Type B pancreatic cell (in vitro differentiated cells): ENCODE results near the gene KRTAP23-1. TPM values are rescaled to one million over a fixed set of nuclear protein-coding genes. Genes with fewer than 3 reads are reported as not detected.

Experiments
- DNase-seq: peaks from one replicate; pipeline ENCODE4 v3.0.0; 2021; ENCODE audit warnings: mixed read lengths; ENCODE audit not compliant: unreplicated experiment; ENCODE audit errors: extremely low spot score
- H3K27ac Mint-ChIP-seq: 2 replicates; pipeline ENCODE4 v1.8.0; 2021; ENCODE audit warnings: mild to moderate bottlenecking, mixed read lengths
- H3K27me3 Mint-ChIP-seq: 2 replicates; pipeline ENCODE4 v1.8.0; 2021; ENCODE audit warnings: mixed read lengths
- H3K36me3 Mint-ChIP-seq: 2 replicates; pipeline ENCODE4 v1.8.0; 2021; ENCODE audit warnings: mixed read lengths
- H3K4me1 Mint-ChIP-seq: one replicate; pipeline ENCODE4 v1.8.0; 2021; ENCODE audit warnings: mixed read lengths; ENCODE audit not compliant: unreplicated experiment
- H3K4me3 Mint-ChIP-seq: 2 replicates; pipeline ENCODE4 v1.8.0; 2021; ENCODE audit warnings: mild to moderate bottlenecking, mixed read lengths
- H3K9me3 Mint-ChIP-seq: 2 replicates; pipeline ENCODE4 v1.8.0; 2021; ENCODE audit warnings: mixed read lengths
- microRNA-seq: library from miRNA; unstranded; fragments of <30 nt; microRNA quantifications from one replicate; pipeline ENCODE4, GENCODE V29; 2020
- total RNA-seq: library from RNA; stranded (reverse); gene quantifications from 2 replicates; pipeline ENCODE4 v1.2.1, GENCODE V29; 2021; ENCODE audit warnings: low replicate concordance
- TF ChIP-seq, protein P1 (sequence below): fragments of 200-600 bp; sonication (generic); conservative IDR thresholded peaks from 2 replicates; pipeline ENCODE4 v1.5.0; 2021; ENCODE audit warnings: antibody characterized with exemption, mild to moderate bottlenecking

The KRTAP23-1 gene
- total RNA-seq, 1 donor from 2014 or later, result not detected

GRCh38 chr21:30315701-30316100 is 32.7 kb downstream of the KRTAP23-1 start:
- Mint-ChIP-seq H3K4me3 (no peak overlapping the region), H3K4me1 (no peaks in the 10 kb centered on the region), H3K27me3 (no peaks in the 10 kb centered on the region), H3K36me3 (no peaks in the 10 kb centered on the region), H3K27ac (no peak overlapping the region), H3K9me3 (no peaks in the 10 kb centered on the region)
- TF ChIP-seq, protein P1, sequence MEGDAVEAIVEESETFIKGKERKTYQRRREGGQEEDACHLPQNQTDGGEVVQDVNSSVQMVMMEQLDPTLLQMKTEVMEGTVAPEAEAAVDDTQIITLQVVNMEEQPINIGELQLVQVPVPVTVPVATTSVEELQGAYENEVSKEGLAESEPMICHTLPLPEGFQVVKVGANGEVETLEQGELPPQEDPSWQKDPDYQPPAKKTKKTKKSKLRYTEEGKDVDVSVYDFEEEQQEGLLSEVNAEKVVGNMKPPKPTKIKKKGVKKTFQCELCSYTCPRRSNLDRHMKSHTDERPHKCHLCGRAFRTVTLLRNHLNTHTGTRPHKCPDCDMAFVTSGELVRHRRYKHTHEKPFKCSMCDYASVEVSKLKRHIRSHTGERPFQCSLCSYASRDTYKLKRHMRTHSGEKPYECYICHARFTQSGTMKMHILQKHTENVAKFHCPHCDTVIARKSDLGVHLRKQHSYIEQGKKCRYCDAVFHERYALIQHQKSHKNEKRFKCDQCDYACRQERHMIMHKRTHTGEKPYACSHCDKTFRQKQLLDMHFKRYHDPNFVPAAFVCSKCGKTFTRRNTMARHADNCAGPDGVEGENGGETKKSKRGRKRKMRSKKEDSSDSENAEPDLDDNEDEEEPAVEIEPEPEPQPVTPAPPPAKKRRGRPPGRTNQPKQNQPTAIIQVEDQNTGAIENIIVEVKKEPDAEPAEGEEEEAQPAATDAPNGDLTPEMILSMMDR, result no peak
- no peak for DNase-seq

GRCh38 chr21:30306884-30307283 is 41.5 kb downstream of the KRTAP23-1 start:
- no peaks in the 10 kb centered on the region for H3K27me3 Mint-ChIP-seq
- H3K4me1 Mint-ChIP-seq, result peaks cover 5% of the 10 kb centered on the region
- no peak overlapping the region for H3K4me3 Mint-ChIP-seq
- TF ChIP-seq, protein P1, result no peak
- H3K27ac Mint-ChIP-seq, result no peak overlapping the region
- no peaks in the 10 kb centered on the region for H3K36me3 Mint-ChIP-seq
- H3K9me3 Mint-ChIP-seq, result no peaks in the 10 kb centered on the region
- DNase-seq, result no peak

DNA sequence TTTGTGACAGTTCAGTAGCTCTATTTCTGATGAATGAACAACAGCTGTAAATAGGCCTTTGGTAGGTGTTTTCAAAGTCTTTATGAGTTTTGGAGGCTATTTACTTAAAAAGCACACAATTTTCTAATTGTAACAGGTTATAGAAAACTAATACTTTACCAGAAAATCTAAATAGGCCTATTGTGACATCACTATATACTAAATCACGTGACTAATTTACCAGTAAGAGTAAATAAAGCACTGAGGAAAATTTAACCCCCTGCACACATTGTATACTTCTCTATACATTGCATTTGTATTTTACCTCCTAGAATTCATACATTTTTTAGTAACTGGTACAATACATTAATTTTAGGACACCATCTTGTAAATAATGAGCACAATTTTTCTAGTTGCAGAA is 43.3 kb downstream of the KRTAP23-1 start:
- H3K4me1 Mint-ChIP-seq, result peaks cover 5% of the 10 kb centered on the region
- H3K27me3 Mint-ChIP-seq, result no peaks in the 10 kb centered on the region
- no peaks in the 10 kb centered on the region for H3K36me3 Mint-ChIP-seq
- TF ChIP-seq, protein P1, result no peak
- H3K9me3 Mint-ChIP-seq, result no peaks in the 10 kb centered on the region
- DNase-seq, result no peak
- no peak overlapping the region for H3K27ac Mint-ChIP-seq
- no peak overlapping the region for H3K4me3 Mint-ChIP-seq

Small RNAs within 50 kb of the gene (microRNA-seq; reads per million reads assigned to microRNA genes)
- not detected for gene MIR4327

Other genes starting within 250 kb of the KRTAP23-1 start
- not detected in 2 replicates for gene CLDN17, start 181.8 kb downstream of the KRTAP23-1 start, total RNA-seq
- gene CLDN8, start 132.5 kb downstream of the KRTAP23-1 start, total RNA-seq, result 2.5 and 12.4 TPM in 2 replicates
- gene KRTAP24-1, start 65.7 kb downstream of the KRTAP23-1 start, total RNA-seq, result not detected in 2 replicates
- not detected in 2 replicates for gene KRTAP25-1, start 59.1 kb downstream of the KRTAP23-1 start, total RNA-seq
- not detected in 2 replicates for gene KRTAP26-1, start 28.3 kb downstream of the KRTAP23-1 start, total RNA-seq
- gene KRTAP27-1, start 10.9 kb downstream of the KRTAP23-1 start, total RNA-seq, result not detected in 2 replicates
- not detected in 2 replicates for gene KRTAP13-2, start 23.7 kb upstream of the KRTAP23-1 start, total RNA-seq
- not detected in 2 replicates for gene KRTAP13-1, start 47.4 kb upstream of the KRTAP23-1 start, total RNA-seq
- not detected in 2 replicates for gene KRTAP13-3, start 77.3 kb upstream of the KRTAP23-1 start, total RNA-seq
- not detected in 2 replicates for gene KRTAP13-4, start 81.6 kb upstream of the KRTAP23-1 start, total RNA-seq
- gene KRTAP15-1, start 91.7 kb upstream of the KRTAP23-1 start, total RNA-seq, result not detected in 2 replicates
- 1.0 and 1.1 TPM in 2 replicates for gene KRTAP19-1, start 131.8 kb upstream of the KRTAP23-1 start, total RNA-seq
- not detected in 2 replicates for gene KRTAP19-2, start 138.8 kb upstream of the KRTAP23-1 start, total RNA-seq
- gene KRTAP19-3, start 143.4 kb upstream of the KRTAP23-1 start, total RNA-seq, result not detected in 2 replicates
- not detected in 2 replicates for gene KRTAP19-4, start 148.6 kb upstream of the KRTAP23-1 start, total RNA-seq
- not detected in 2 replicates for gene KRTAP19-5, start 153.5 kb upstream of the KRTAP23-1 start, total RNA-seq
- not detected in 2 replicates for gene KRTAP19-6, start 193.3 kb upstream of the KRTAP23-1 start, total RNA-seq
- not detected in 2 replicates for gene KRTAP19-7, start 212.7 kb upstream of the KRTAP23-1 start, total RNA-seq
- not detected in 2 replicates for gene KRTAP22-2, start 241.8 kb upstream of the KRTAP23-1 start, total RNA-seq
- gene KRTAP6-3, start 243.8 kb upstream of the KRTAP23-1 start, total RNA-seq, result not detected in 2 replicates